ENCODE measurements around the gene CD44. TPM values are rescaled to one million over a fixed set of nuclear protein-coding genes. Genes with fewer than 3 reads are reported as not detected.

CD44 gene
- total RNA-seq, 4 donors from 2014 or later: 211 to 319 (median 266) TPM

DNA sequence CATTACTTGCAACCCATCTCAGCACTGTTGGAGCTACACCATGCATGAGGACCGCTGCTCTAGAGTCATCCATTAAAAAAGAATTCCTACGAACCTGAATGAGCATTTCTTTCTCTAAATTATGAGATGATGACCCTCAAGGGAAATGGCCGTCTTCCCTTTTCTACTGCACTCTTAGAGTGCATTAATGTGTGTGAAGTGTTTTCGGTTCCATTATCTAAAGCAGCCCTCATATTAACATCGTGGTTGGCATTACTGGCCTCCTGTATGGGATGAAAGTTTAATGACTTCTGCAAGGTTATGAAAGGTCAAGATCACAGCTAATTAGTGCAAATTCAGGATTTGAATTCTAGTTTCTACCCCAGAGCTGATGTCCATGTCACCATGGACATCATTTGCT, 16.7 kb downstream of the CD44 start:
- no peak for TF ChIP-seq POLR2A (IDR thresholded peaks at IDR 0.05)
- TF ChIP-seq CTCF (IDR thresholded peaks at IDR 0.05): no peak
- no peak for TF ChIP-seq EP300 (IDR thresholded peaks at IDR 0.05)
- TF ChIP-seq POLR2AphosphoS5 (IDR thresholded peaks at IDR 0.05): no peak
- no peak overlapping the region for H3K4me3 ChIP-seq
- no peaks in the 10 kb centered on the region for H3K36me3 ChIP-seq
- no peaks in the 10 kb centered on the region for H3K27me3 ChIP-seq
- no peak for ATAC-seq
- WGBS, 2 donors (ENCODE audit: low coverage in 1 of 2): 63 to 88% methylated on average over 4 to 5 of the region's 5 CpGs
- peaks cover 11 to 76% (median 24%) of the 10 kb centered on the region in 3 donors for H3K4me1 ChIP-seq
- no peak overlapping the region for H3K27ac ChIP-seq
- H3K9me3 ChIP-seq: no peaks in the 10 kb centered on the region

- Histone ChIP-seq H3K36me3 (no peaks in the 10 kb centered on the region), H3K27me3 (no peaks in the 10 kb centered on the region), H3K4me3 (no peak overlapping the region), H3K9me3 (no peaks in the 10 kb centered on the region), H3K27ac (peak overlapping the region; percentile 35 to 68 (median 57)), H3K4me1 (peaks cover 17 to 77% (median 27%) of the 10 kb centered on the region in 3 donors)
- peak; percentile 63 for ATAC-seq
- 59 to 77% methylated on average over 6 to 11 of the region's 12 CpGs for WGBS, 2 donors (ENCODE audit: low coverage in 1 of 2)
- no peak for TF ChIP-seq CTCF (IDR thresholded peaks at IDR 0.05)
- no peak for TF ChIP-seq EP300 (IDR thresholded peaks at IDR 0.05)
These were observed 19.1 kb downstream of the CD44 start for GRCh38 chr11:35157814-35158700.

GRCh38 chr11:35158701-35159510, 19.9 kb downstream of the CD44 start:
- Histone ChIP-seq H3K36me3 (no peaks in the 10 kb centered on the region), H3K4me3 (no peak overlapping the region), H3K27me3 (no peaks in the 10 kb centered on the region), H3K9me3 (no peaks in the 10 kb centered on the region), H3K27ac (peak overlapping the region; percentile 47 to 68 (median 57)), H3K4me1 (peaks cover 13 to 84% (median 29%) of the 10 kb centered on the region in 3 donors)
- ATAC-seq: peak; percentile 87
- TF ChIP-seq POLR2AphosphoS5 (IDR thresholded peaks at IDR 0.05): peak; percentile 99
- no peak for TF ChIP-seq CTCF (IDR thresholded peaks at IDR 0.05)
- WGBS, 2 donors (ENCODE audit: low coverage in 1 of 2): 38 to 39% methylated on average over 6 of the region's 6 CpGs

DNA sequence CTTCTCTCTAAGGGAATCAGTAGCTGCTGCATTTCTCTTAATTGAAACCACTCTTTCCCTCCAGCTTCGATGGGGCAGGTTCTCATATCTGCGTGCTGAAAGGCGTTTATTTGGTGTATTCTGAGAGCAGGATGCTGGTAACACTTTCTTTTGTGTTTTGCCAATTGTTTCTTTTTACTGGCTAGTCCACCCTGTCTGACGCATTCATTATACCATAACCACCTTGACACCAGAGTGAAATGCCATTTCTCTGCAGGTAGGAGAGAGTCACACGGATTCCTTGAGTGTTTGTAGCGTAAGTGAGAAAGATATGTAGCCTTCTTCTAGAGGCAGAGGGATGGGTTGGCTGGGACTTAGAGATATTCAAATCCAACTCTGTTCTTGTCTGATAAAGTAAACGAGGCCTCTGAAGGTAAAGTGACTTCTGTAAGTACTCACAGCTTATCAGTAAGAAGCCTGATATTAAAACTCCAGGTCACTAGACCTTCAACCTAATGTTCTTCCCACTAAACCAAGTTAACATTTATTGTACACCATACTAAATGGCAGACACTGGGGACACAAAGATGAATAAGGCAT, 21.4 kb downstream of the CD44 start:
- no peak for TF ChIP-seq POLR2AphosphoS5 (IDR thresholded peaks at IDR 0.05)
- no peak for TF ChIP-seq CTCF (IDR thresholded peaks at IDR 0.05)
- no peak for TF ChIP-seq EP300 (IDR thresholded peaks at IDR 0.05)
- no peak for TF ChIP-seq POLR2A (IDR thresholded peaks at IDR 0.05)
- ATAC-seq: no peak
- WGBS, 2 donors (ENCODE audit: low coverage in 1 of 2): 74 to 87% methylated on average over 5 to 7 of the region's 7 CpGs
- no peaks in the 10 kb centered on the region for H3K9me3 ChIP-seq
- peaks cover 19 to 98% (median 43%) of the 10 kb centered on the region in 3 donors for H3K4me1 ChIP-seq
- H3K4me3 ChIP-seq: no peak overlapping the region
- peak overlapping the region in 3 of 4 donors; percentile 0 to 68 (median 12) for H3K27ac ChIP-seq
- H3K27me3 ChIP-seq: no peaks in the 10 kb centered on the region
- H3K36me3 ChIP-seq: no peaks in the 10 kb centered on the region

Measured in gastroesophageal sphincter (tissue), 4 donors.